GM12872 (cell line): ENCODE data around the gene FSD1L.

Experiments
- CTCF ChIP-seq: IDR thresholded peaks from 3 replicates; pipeline ENCODE4 v1.5.1; 2011; ENCODE audit warnings: low read depth, mild to moderate bottlenecking, low read length, moderate library complexity; ENCODE audit not compliant: insufficient read depth

Gene FSD1L

GRCh38 chr9:105414947-105415661, 32.7 kb upstream of the FSD1L start:
- peak; percentile 85 for TF ChIP-seq CTCF

- no peak for TF ChIP-seq CTCF
These were observed 32.2 kb upstream of the FSD1L start for GRCh38 chr9:105415662-105415980.

GRCh38 chr9:105416840-105417239, 31.0 kb upstream of the FSD1L start:
- no peak for TF ChIP-seq CTCF

- TF ChIP-seq CTCF = no peak
These were observed 29.0 kb upstream of the FSD1L start for GRCh38 chr9:105418588-105419500.

GRCh38 chr9:105419816-105420597, 27.8 kb upstream of the FSD1L start:
- TF ChIP-seq CTCF = no peak

- TF ChIP-seq CTCF = no peak
These were observed 26.7 kb upstream of the FSD1L start for GRCh38 chr9:105421154-105421553.

- TF ChIP-seq CTCF = no peak
These were observed 26.0 kb upstream of the FSD1L start for GRCh38 chr9:105421864-105422263.
